Activated T-helper 1 cell treated with anti-CD3 and anti-CD28 coated beads, Interleukin-2, amount 50 U/mL, for 16 hours (primary cell): ENCODE measurements around the gene SERPINA6.
"Not testable (repeated sequence)": the region's sequence is repeated elsewhere in the genome, so short reads cannot be mapped to it uniquely, and the experiment has no call there.

Experiments
- DNase-seq, 2 donors: peaks; one replicate each; pipeline ENCODE4 v3.0.0-alpha.2; 2020; ENCODE audit warnings: low read depth in 1 of 2, low spot score in 1 of 2

SERPINA6 gene, protein sequence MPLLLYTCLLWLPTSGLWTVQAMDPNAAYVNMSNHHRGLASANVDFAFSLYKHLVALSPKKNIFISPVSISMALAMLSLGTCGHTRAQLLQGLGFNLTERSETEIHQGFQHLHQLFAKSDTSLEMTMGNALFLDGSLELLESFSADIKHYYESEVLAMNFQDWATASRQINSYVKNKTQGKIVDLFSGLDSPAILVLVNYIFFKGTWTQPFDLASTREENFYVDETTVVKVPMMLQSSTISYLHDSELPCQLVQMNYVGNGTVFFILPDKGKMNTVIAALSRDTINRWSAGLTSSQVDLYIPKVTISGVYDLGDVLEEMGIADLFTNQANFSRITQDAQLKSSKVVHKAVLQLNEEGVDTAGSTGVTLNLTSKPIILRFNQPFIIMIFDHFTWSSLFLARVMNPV

DNA sequence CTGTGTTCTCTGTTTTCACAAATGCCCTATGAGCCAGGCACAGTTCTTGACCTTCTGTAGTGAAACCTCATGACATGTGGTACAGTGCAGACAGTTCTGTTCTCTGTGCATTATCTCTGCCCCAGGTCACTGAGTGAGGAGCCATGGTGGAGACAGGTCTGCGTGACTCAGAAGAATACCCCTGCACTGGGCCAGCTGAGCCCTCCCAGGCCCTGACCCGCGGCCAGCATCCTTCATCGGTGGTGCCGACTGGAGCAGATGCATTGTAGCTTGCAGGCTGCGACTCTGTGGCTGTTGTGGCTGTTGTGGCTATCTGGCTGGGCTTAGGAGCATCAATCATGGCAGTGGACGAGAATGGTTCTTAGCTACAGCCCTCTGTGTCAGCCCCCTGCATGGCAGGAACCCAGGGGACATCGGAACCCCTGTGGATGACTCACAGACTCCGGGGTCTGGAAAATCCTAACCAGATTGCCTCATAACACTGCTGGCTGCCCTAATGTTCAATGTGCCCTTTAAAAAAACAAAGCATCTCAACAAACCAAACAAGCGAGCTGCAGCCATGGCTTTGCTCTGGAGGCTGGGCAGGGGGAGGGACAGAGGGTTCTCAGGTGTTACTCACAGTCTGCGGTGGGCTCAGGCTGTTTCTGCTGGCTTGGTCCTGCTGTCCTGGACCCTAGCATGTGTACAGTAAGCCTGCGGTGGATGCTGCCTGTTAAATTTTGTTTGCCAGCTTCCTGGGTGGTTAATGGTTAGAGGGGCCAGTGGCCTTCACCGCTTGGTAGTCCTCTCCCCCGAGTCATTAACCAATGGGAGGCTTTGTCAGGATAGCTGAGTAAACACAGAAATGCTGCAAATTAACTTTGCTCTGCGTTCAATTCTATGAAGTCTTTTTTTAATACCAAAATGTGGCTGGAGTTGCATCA, at the start of gene SERPINA6:
Gene SERPINA6, minus strand, starts transcription at position 689 of the 923 bp plus-strand sequence. CDS start 8,688 bp downstream, outside the sequence.
- no peak for DNase-seq

DNA sequence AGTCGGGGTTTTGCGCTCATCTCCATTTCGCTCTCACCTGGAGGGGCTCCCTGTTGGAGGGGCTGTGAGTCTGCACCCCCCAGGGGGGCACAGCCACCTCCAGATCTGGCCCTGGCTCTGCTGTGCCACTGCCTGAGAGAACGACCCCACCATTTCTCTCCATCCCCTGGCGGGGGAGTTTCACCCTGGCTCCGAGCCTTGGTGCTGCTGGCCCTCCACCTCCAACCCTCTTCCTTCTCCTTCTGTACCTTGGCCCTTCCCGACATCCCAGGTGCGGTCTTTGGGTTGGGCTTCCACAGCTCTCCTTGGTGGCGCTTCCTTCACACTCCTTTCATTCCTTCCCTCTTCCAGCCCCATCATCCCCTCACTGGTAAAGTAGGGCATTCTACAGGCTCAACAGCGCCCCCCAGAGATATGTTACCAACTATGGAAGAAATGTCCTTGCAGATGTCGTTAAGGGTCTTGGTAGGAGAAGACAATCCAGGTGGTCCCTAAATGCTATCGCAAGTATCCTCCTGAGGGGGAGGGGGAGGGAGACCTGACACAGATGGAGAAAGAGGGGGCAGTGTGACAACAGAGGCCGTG, 49.0 kb upstream of the SERPINA6 start:
- DNase-seq: no peak

DNA sequence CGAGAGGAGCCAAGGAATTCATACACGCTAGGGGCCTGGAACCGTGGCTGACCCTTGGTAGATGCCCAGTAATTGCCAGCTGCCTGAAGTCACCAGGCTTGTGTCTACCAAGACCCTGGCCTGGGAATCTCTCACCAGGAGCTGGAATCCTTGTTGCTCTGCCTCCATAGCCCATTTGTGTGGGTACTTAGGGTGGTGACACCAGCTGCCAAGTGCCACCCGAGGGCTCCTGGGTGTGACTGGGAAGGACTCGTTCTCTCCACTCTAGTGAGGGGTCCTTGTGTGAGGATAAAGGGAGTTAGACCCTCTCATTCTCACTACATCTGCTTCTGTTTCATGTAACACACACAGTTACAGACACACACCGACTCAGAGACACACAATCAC, 47.4 kb upstream of the SERPINA6 start:
- DNase-seq: no peak

DNA sequence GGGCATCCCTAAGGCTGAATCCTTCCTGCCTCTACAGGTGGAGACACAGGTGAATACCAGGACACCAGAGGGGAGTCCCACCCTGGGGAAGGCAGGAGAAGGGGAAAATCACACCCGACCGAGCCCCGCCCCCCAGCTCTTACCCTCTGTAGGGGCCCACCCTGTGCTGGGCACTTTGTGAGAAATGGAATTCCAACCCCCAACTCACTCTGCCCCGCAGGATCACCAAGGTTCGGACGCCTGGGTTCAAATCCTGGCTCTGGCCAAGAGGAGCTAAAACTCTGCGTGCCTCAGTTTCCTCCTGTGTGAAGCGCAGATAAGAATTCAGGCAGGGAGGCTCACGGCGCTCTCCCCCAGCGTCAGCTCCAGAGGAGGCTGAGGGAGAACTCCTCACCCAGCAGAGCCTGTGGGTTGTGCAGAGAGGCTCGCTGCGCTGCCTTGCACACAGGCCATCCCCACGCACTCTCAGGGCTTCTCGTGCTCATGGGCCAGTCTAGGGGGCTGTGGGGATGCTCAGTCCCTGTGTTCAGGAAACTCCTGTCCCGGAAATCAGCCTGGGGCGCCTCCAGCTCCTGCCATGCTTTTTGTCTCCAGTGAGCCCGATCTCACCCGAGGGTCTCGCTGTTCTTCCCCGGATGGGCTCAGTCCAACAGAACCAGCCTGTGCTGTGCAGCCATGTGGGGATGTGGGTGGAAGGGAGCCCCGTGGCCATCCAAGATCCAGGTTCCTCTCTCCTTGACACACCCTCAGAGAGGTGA, 46.8 kb upstream of the SERPINA6 start:
- DNase-seq: not testable (repeated sequence)

DNA sequence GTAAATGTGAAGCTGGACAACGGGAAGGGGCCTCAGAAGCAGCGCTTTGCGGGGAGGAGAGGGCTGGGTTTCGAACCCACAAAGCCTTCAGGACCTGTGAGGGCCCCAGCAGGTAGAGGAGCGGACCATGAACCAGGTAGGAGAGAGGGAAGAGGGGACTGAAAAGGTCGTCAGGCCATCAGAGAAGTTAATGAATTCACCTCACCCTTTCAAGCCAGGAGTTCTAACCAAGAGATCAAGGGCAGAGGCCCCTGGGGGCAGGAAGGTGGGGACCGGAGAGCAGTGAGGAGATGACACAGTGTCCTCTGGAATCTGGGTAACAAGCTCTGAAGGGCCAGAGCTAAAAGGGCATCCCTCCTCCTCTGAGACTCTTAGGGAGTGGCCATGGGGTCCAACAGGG, 45.8 kb upstream of the SERPINA6 start:
- no peak for DNase-seq

DNA sequence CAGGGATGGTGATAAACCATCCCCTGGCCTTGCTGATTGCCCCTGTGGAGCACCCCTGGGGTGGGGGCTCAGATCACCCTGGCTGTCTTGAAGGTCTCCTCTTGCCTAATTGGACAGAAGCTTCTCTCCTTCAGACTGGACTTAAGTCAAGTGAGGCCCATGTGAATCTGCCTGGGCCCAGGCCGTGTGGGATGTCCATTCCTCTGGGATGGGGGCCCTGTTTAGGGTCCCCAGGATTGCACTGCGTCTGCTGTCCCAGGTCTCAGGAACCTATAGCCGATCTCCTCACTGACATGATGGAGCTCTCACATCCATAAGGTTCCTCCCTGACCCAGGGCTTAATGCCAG, 45.1 kb upstream of the SERPINA6 start:
- no peak for DNase-seq

DNA sequence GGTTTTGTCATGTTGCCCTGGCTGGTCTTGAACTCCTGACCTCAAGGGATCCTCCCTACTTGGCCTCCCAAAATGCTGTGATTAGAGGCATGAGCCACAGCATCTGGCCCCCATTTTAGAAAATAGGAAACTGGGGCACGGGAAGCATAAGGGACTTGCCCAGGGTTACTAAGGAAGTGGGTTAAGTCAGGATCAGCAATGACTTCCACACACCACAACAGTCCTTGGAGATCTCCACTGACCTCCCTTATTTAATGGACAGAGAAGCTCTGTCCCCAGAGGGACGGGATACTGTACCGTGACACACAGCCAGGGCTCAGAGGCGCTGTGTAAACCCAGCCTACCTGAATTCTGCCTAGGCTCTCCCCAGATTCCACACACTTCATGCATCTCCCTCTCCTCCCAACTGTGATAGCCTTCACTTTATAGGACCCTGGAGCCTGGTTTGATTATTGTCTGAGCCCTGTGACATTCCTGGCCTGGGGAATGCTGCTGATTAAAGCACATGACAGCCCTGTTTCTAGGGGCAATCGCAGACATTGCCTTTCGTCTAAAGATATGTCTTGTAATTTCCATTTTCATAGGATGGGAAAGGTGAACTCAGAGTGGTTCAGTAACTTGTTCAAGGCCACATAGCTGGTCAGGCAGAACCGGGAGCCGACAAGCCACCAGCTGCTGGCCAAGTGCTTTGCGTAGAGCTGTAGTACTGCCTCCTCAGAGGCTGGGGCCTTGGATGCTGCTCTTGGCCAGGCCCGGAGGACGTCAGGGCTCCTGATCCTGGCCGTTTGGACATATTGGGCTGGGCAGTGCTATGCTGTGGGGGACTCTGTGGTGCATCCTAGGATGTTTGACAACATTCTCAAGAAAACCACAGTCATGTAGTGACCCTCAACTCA, 44.5 kb upstream of the SERPINA6 start:
- no peak for DNase-seq

DNA sequence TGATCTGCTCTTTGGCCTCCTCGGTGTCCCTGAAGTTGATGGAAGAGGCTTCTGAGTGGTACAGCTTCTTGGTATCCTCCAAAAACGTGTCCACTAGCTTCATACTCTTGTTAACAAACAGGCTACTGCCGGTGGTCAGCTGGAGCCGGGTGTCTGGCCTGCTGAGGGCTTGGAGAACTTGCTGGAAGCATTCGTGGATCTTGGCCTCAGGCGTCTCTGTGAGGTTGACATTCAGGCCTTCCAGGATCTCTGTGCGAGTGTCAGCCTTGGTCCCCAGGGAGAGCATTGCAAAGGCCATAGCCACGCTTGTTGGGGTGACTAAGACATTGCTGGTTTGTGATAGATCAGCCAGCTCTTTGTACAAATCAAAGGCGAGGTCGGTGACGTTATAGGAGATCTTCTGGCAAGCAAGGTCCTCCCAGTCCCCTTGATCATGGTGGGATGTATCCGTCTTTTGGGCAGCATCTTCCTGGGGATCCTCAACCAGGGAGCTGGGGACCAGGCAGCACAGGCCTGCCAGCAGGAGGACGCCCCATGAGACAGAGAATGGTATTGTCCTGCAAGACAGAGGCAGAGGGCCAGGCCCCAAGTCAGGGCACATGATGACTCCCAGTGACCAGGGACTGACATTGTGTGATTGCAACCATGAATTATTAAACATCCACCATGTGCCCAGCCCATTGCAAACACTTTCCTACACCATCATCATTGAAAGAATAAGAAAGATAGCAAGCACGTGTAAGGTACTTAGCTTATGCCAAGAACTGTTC, 43.2 kb upstream of the SERPINA6 start, which contains the start of gene SERPINA2:
Gene SERPINA2, minus strand, starts transcription at position 553 of the 770 bp plus-strand sequence.
- no peak for DNase-seq

DNA sequence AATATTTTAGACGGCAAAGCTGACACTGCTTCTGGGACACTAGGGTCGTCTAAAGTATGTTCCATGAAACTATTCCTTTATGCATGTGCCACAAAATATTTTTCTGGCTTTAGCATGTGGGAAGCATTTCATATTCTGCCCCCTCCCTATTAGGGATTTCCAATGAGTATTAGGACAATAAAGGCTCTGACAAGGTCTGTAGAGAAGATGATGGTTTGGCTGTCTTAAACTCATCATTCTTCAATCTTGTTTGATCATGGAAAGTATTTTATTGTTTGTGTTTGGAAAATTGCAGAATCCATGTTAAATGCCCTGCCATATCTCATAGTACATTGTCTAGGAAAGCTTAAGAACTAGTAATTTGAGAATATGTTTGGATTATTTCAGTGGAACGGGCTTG, 42.5 kb upstream of the SERPINA6 start:
- no peak for DNase-seq

DNA sequence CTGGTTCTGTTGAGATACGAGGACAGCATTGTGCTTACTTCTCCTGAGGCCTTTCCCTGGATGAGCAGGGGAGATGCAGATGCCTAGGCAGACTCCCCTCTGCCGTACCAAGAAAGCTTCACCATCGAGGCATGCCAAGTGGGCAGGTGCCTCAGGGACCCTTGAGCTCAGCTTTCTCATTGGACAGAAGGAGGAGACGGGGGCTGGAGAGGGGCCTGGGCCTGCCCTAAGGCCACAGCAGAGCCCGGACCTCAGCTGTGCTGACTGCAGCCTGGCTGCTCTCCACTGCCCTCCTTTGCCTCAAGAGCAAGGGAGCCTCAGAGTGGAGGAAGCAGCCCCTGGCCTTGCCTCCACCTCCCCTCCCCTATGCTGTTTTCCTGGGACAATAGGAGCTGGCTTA, 41.8 kb upstream of the SERPINA6 start:
- DNase-seq: no peak

DNA sequence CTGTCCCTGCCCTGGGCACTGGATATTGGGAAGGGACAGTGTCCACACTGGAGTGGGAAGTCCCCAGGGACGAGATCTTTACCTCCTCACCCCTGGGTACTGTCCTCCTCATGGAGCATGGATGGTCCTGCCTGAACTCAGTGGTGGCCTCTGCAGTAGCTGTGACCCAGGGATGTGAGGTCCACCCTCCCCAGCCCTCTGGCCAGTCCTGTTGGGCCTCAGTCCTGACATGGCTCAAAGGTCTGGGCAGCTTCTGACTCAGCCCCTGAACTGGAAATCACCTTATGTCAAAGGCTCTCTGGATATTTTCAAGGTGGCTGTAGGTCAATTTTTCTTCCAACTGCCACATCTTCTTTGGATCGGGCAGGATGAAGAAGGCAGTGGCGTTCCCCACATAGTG, 40.9 kb upstream of the SERPINA6 start:
- no peak for DNase-seq

DNA sequence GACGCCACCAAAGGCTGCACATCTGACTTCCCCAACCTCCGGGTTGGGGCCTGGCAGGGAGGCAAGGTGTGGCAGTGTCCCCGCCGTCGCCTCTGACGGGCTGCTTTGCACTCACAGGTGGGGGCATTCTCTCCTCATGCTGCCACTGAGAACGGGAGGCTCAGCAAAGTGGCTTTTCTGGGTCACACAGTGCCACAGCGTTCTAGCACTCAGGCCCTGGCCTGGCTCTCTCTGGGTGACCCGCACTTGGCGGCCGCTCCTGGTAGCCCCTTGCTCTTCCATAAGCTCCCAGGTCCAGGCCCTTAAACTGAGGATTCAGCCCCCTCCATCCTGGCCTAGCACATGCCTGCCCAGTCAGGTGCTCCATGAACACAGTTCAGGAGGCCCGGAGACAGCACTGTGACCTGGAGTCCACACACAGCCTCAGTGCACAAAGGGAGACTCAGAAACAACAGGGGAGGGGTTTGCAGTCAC, 40.1 kb upstream of the SERPINA6 start:
- no peak for DNase-seq

DNA sequence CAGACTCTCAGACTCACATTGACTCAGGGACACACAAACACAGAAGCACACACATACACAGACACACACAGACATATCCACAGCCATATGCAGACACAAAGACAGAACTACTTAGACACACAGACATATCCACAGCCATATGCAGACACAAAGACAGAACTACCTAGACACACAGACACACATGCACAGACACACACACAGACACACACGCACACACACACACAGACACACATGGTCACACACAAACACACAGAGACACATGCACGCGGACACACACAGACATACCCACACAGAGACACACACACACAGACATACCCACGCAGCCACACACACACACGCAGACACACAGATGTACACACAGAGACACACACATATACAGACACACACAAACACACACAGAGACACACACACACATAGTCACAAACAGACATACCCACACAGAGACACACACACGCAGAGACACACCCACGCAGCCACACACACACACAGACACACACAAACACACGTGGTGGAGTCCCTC, 39.5 kb upstream of the SERPINA6 start:
- no peak for DNase-seq

DNA sequence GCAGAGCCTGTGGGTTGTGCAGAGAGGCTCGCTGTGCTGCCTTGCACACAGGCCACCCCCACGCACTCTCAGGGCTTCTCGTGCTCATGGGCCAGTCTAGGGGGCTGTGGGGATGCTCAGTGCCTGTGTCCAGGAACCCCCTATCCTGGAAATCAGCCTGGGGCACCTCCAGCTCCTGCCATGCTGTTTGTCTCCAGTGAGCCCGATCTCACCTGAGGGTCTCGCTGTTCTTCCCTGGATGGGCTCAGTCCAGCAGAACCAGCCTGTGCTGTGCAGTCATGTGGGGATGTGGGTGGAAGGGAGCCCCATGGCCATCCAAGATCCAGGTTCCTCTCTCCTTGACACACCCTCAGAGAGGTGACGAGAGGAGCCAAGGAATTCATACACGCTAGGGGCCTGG, 38.5 kb upstream of the SERPINA6 start:
- DNase-seq: no peak

DNA sequence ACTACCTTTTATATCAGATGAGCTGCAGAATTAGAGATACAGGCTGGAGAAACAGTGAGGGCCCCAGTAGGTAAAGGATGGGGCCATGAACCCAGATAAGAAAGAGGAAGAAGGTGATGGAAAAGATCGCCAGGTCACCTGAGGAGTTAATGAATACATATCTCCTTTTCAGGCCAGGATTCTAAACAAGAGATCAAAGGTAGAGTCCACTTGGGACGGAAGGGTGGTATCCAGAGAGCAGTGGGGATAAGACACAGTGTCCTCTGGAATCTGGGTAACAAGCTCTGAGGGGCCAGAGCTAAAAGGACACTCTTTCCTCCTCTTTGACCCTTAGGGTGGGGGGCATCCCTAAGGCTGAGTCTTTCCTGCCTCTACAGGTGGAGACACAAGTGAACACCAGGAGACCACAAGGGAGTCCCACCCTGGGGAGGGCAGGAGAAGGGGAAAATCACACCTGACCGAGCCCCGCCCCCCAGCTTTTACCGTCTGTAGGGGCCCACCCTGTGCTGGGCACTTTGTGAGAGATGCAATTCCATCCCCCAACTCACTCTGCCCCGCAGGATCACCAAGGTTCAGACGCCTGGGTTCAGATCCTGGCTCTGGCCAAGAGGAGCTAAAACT, 37.9 kb upstream of the SERPINA6 start:
- DNase-seq: no peak

DNA sequence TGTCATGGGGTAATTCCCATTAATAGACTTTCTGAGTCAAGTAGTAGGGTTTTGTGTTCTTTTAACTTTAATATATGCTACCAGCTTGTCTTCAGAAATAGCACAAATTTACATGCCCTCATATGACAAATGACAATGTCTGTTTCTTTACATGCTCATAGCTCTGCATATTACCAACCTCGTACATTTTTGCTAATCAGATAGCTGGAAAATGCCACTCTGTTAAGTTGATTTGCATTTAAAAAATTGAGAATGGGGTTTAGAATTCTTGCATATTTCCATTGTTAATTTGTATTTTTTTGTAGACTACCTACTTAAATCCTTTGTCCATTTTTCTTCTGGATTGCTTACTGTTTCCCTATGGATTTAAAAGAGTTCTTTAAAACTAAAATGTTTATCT, 34.0 kb upstream of the SERPINA6 start:
- no peak for DNase-seq

DNA sequence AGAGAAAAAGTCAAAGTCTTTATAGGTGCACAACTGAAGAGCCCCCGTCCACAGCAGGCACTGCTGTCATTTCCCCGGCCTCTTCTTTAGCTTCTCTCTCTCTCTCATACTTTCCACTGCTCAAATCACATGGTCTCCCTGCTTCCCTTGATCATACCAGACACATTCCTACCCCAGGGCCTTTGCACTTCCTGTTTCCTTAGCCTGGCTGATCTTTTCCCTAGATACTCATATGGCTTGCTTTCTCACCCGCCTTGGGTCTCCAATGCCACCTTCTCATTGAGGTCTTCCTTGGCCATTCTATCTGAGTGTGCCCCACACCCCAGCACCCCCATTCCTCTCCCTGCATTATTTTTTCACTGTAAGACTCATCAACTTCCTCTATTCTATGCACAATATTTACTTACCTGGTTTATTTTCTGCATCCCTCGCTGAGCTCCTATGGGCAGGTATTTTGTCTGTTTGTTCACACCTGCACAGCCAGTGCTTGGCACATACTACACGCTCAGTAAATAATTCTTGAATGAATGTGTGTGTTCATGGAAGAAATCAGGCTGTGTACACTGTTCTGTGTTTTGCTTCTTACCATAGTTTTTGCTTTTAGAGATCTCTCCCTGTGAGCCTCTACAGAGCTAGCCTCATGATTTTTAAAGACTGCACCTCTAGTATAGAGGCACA, 33.4 kb upstream of the SERPINA6 start:
- no peak for DNase-seq
